Testis (tissue), 2 donors: ENCODE measurements around the gene TCN2.

Experiments
- POLR2A ChIP-seq: fragments of 450-650 bp; IDR thresholded peaks from one replicate; pipeline ENCODE4 v1.6.1; 2017; ENCODE audit warnings: antibody characterized with exemption, mild to moderate bottlenecking, moderate library complexity
- TF ChIP-seq, protein P1 (sequence below), 3 experiments: fragments of 450-650 bp in 2 of 3; fragments of 200-600 bp in 1 of 3; sonication (generic) in 1 of 3; IDR thresholded peaks; one replicate each; pipeline ENCODE4 v1.5.1; 2016 to 2019; ENCODE audit warnings: antibody characterized with exemption in 3 of 3, mild to moderate bottlenecking in 2 of 3, moderate library complexity in 1 of 3

DNA sequence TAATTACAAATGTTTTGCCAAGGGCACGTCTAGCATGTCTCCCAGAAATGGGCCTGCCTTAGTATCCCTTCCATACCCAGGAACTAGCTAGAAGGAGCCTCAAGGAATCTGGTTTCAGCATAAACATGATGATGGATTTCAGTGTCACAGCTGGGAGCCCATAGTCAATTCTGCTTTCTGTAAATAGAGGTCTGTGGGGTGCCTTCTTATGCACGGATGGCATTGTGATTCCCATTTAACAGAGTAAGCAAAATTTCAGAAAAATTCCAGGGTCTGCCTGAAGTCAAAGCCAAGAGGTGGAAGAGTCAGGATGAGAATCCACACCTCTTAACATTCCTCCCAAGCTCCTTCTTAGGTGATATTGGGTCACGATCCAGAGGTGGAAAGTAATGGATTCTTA, 48.6 kb downstream of the TCN2 start:
- no peak for TF ChIP-seq POLR2A
- TF ChIP-seq, protein P1, sequence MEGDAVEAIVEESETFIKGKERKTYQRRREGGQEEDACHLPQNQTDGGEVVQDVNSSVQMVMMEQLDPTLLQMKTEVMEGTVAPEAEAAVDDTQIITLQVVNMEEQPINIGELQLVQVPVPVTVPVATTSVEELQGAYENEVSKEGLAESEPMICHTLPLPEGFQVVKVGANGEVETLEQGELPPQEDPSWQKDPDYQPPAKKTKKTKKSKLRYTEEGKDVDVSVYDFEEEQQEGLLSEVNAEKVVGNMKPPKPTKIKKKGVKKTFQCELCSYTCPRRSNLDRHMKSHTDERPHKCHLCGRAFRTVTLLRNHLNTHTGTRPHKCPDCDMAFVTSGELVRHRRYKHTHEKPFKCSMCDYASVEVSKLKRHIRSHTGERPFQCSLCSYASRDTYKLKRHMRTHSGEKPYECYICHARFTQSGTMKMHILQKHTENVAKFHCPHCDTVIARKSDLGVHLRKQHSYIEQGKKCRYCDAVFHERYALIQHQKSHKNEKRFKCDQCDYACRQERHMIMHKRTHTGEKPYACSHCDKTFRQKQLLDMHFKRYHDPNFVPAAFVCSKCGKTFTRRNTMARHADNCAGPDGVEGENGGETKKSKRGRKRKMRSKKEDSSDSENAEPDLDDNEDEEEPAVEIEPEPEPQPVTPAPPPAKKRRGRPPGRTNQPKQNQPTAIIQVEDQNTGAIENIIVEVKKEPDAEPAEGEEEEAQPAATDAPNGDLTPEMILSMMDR (IDR thresholded peaks at IDR 0.05): no peak
